ENCODE results near the gene HSPB6. TPM values are rescaled to one million over a fixed set of nuclear protein-coding genes. Genes with fewer than 3 reads are reported as not detected.

Gene HSPB6
- total RNA-seq, 1 experiment from 2014 or later = 0.93 TPM

- ATAC-seq = no peak
- Histone ChIP-seq H3K9ac (ENCODE audit: low read length) (no peak overlapping the region), H3K9me2 (ENCODE audit: insufficient read depth) (no peaks in the 10 kb centered on the region), H3K36me3 (ENCODE audit: control insufficient read depth in 1 of 2, insufficient read depth in 2 of 2, low read length in 2 of 2) (no peaks in the 10 kb centered on the region; a peak in 2 of 4 replicates), H3K4me1 (ENCODE audit: control insufficient read depth in 1 of 2, insufficient read depth in 2 of 2, low read length in 2 of 2) (peaks cover 9 to 17% of the 10 kb centered on the region in 2 experiments), H3K27ac (ENCODE audit: low read depth, low read length) (no peak overlapping the region), H2AFZ (ENCODE audit: low read depth, low read length, poor library complexity, severe bottlenecking) (no peak overlapping the region), H3K9me3 (ENCODE audit: control insufficient read depth in 1 of 2, insufficient read depth in 1 of 2, low read depth in 1 of 2, low read length in 2 of 2) (no peaks in the 10 kb centered on the region), H4K20me1 (ENCODE audit: insufficient read depth) (no peaks in the 10 kb centered on the region), H3K4me2 (ENCODE audit: low read length) (no peak overlapping the region), H3K79me2 (ENCODE audit: insufficient read depth, low read length) (peaks cover 5% of the 10 kb centered on the region; the same call in 1 of the 2 replicates), H3K4me3 (replicated peaks in 1 of 2; ENCODE audit: low read depth in 1 of 2, low read length in 2 of 2) (no peak overlapping the region), H3K27me3 (ENCODE audit: insufficient read depth, low read length) (no peaks in the 10 kb centered on the region)
- DNase-seq (ENCODE audit: low read depth, low spot score) = no peak
- no TSS peak for BruUV-seq (replicated peaks)
- TF ChIP-seq SRF (IDR thresholded peaks at IDR 0.05; ENCODE audit: low read depth) = no peak
- no peak for TF ChIP-seq CEBPB (IDR thresholded peaks at IDR 0.05; ENCODE audit: low read depth)
- TF ChIP-seq YY1 (IDR thresholded peaks at IDR 0.05; ENCODE audit: extremely low read depth, insufficient replicate concordance, low read depth, low read length) = no peak
- TF ChIP-seq JUND (IDR thresholded peaks at IDR 0.05) = no peak
- TF ChIP-seq MAX (IDR thresholded peaks at IDR 0.05) = no peak
- TF ChIP-seq EZH2 (IDR thresholded peaks at IDR 0.05) = no peak
- no peak for TF ChIP-seq POLR2A (IDR thresholded peaks at IDR 0.05; ENCODE audit: borderline replicate concordance, extremely low read depth, insufficient read depth, insufficient read length)
- TF ChIP-seq RAD21 (IDR thresholded peaks at IDR 0.05; ENCODE audit: low read depth) = no peak
- TF ChIP-seq POLR2AphosphoS5 (IDR thresholded peaks at IDR 0.05; ENCODE audit: low read depth, low read length) = no peak
- TF ChIP-seq CTCF (IDR thresholded peaks at IDR 0.05 in 2 of 3, conservative IDR thresholded peaks at IDR 0.05 in 1 of 3; ENCODE audit: borderline replicate concordance in 1 of 3, insufficient read depth in 1 of 3, low read depth in 2 of 3, low read length in 2 of 3) = no peak
- no peak for TF ChIP-seq REST (IDR thresholded peaks at IDR 0.05; ENCODE audit: low read depth)
- no peak for TF ChIP-seq FOSL1 (IDR thresholded peaks at IDR 0.05; ENCODE audit: low read depth)
- no peak for TF ChIP-seq EGR1 (IDR thresholded peaks at IDR 0.05; ENCODE audit: low read depth)
- no peak for TF ChIP-seq EZH2phosphoT487 (IDR thresholded peaks at IDR 0.05; ENCODE audit: borderline replicate concordance)
- POLR2A ChIA-PET = no interaction called here
- CTCF ChIA-PET = no interaction called here
- RAD21 ChIA-PET (ENCODE audit: low non-redundant PET in 1 of 2, low total read pairs in 2 of 2, uncharacterized antibody in 2 of 2, unreplicated experiment in 2 of 2) = no interaction called here
- intact Hi-C loops (cut with micrococcal nuclease) = no loop called here
These were observed 4.7 kb downstream of the HSPB6 start for GRCh38 chr19:35751839-35752745.
